ENCODE results near the gene BRME1. TPM values are rescaled to one million over a fixed set of nuclear protein-coding genes. Genes with fewer than 3 reads are reported as not detected.
"Not testable (repeated sequence)": the region's sequence is repeated elsewhere in the genome, so short reads cannot be mapped to it uniquely, and the experiment has no call there.

BRME1 gene
- total RNA-seq, 2 donors from 2014 or later: 3.7 TPM; not detected in 1

DNA sequence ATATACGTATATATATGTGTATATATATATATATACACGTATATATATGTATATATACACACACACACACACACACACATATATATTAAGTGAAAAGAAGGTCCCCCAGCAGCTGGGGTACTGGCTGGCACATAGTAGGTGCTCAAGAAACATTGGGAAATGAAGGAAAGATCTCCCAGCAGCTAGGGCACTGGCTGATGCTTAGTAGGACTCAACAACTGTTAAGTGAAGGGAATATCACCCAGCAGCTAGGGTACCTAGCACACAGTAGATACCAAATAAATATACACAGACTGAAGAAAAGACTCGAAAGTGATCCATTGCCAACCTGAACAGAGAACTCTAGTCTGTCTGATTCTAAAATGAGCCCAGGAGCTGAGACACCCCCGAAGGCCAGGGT, 20.1 kb upstream of the BRME1 start:
- H3K27ac ChIP-seq: no peak overlapping the region
- no peak for DNase-seq (ENCODE audit: low spot score)
- no peaks in the 10 kb centered on the region for H3K4me1 ChIP-seq (ENCODE audit: control insufficient read depth in 1 of 2, low read depth in 2 of 2)
- H3K36me3 ChIP-seq: peaks cover 34% of the 10 kb centered on the region
- ATAC-seq (ENCODE audit: insufficient number of reproducible peaks, low FRiP score, low read depth): no peak
- no peaks in the 10 kb centered on the region for H3K9me3 ChIP-seq
- no peaks in the 10 kb centered on the region for H3K27me3 ChIP-seq (replicated peaks; ENCODE audit: insufficient read depth)
- H3K4me3 ChIP-seq: no peak overlapping the region
- TF ChIP-seq, protein P1, sequence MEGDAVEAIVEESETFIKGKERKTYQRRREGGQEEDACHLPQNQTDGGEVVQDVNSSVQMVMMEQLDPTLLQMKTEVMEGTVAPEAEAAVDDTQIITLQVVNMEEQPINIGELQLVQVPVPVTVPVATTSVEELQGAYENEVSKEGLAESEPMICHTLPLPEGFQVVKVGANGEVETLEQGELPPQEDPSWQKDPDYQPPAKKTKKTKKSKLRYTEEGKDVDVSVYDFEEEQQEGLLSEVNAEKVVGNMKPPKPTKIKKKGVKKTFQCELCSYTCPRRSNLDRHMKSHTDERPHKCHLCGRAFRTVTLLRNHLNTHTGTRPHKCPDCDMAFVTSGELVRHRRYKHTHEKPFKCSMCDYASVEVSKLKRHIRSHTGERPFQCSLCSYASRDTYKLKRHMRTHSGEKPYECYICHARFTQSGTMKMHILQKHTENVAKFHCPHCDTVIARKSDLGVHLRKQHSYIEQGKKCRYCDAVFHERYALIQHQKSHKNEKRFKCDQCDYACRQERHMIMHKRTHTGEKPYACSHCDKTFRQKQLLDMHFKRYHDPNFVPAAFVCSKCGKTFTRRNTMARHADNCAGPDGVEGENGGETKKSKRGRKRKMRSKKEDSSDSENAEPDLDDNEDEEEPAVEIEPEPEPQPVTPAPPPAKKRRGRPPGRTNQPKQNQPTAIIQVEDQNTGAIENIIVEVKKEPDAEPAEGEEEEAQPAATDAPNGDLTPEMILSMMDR (IDR thresholded peaks at IDR 0.05): no peak

DNA sequence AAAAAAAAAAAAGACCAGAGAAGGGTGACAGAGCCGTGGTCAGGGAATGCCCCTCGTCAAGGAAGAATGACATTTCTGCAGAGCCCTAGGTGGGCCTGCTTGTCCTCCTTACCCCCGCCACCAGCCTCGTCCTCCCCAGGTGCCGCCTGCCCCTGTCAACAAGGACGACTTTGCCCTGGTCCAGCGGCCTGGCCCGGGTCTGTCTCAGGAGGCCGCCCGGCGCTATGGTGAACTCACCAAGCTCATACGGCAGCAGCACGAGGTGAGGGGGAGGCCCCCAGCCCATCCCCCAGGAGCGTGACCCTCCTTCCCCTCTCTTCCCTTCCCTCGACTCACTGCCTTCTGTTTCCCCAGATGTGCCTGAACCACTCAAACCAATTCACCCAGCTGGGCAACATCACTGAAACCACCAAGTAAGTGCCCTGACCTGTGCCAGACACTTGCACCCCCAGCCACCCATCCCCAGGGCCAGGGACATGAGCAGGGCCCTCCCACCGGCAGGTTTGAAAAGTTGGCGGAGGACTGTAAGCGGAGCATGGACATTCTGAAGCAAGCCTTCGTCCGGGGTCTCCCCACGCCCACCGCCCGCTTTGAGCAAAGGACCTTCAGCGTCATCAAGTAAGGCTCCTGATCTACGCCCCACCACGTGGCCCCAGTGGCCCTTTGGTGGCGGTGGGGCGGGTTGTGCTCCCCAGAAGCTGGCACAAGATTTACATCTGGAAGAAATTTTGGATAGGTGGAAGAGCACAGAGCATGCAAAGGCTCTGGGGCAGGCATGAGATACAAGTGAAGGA, 17.5 kb upstream of the BRME1 start:
- ATAC-seq (ENCODE audit: insufficient number of reproducible peaks, low FRiP score, low read depth) (no peak), DNase-seq (ENCODE audit: low spot score) (no peak)
- no peaks in the 10 kb centered on the region for H3K9me3 ChIP-seq
- no peaks in the 10 kb centered on the region for H3K4me1 ChIP-seq (ENCODE audit: control insufficient read depth in 1 of 2, low read depth in 2 of 2)
- no peaks in the 10 kb centered on the region for H3K27me3 ChIP-seq (replicated peaks; ENCODE audit: insufficient read depth)
- H3K36me3 ChIP-seq: peaks cover 46% of the 10 kb centered on the region
- no peak overlapping the region for H3K4me3 ChIP-seq
- TF ChIP-seq, protein P1 (IDR thresholded peaks at IDR 0.05): no peak
- no peak overlapping the region for H3K27ac ChIP-seq

DNA sequence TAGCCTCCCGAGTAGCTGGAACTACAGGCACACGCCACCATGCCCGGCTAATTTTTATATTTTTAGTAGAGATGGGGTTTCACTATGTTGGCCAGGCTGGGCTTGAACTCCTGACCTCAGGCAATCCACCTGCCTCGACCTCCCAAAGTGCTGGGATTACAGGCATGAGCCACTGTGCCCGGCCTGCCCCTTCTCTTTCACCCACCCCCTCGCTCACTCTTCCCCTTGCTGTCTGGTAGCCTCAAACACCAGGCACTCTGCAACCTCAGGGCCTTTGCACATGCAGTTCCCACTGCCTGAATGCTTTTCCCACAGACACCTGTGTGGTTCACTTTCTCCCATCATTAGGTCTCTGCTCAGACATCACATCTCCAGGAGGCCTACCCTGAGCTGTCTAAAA, 16.2 kb upstream of the BRME1 start:
- ATAC-seq (ENCODE audit: insufficient number of reproducible peaks, low FRiP score, low read depth); H3K9me3 ChIP-seq; H3K4me3 ChIP-seq; DNase-seq (ENCODE audit: low spot score); H3K4me1 ChIP-seq (ENCODE audit: control insufficient read depth in 1 of 2, low read depth in 2 of 2); H3K27ac ChIP-seq; H3K27me3 ChIP-seq (replicated peaks; ENCODE audit: insufficient read depth): not testable (repeated sequence)
- peaks cover 50% of the 10 kb centered on the region for H3K36me3 ChIP-seq

DNA sequence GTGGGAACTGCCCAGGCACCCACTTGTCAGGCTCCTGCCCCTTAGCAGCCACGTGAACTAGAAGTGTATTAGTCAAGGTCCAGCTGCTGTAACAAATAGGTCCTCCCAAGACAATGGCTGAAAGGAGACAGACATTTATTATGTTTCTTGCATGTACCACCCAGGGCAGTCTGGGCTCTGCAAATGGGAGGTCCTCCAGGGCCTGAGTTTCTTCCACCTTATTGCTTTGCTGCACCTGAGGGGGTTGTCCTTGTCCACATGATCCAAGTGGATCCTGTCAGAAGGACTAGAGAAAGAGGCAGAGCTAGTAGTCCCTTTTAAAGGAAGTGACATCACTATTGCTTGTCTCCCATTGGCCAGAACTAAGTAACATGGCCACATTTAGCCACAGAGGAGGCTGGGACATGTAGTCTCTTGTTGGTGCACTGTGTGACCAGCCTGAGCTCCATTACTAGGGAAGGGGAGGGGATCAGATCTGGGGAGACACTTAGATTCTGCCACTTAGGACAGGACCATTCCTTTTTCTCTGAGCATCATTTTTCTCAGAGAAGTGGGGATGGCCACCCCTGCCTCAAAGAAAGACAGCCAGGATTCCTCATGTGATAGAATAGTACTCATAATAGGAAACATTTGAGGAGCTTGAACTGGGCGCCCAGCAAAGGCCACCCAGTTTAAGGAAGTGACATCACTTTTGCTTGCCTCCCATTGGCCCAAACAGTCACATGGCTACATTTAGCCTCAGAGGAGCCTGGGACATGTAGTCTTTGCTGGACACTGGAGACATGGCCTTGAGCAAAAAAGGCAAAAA, 15.2 kb upstream of the BRME1 start:
- Histone ChIP-seq H3K27ac (no peak overlapping the region), H3K9me3 (no peaks in the 10 kb centered on the region), H3K27me3 (replicated peaks; ENCODE audit: insufficient read depth) (no peaks in the 10 kb centered on the region), H3K4me3 (no peak overlapping the region), H3K4me1 (ENCODE audit: control insufficient read depth in 1 of 2, low read depth in 2 of 2) (no peaks in the 10 kb centered on the region), H3K36me3 (peaks cover 50% of the 10 kb centered on the region)
- ATAC-seq (ENCODE audit: insufficient number of reproducible peaks, low FRiP score, low read depth): no peak
- DNase-seq (ENCODE audit: low spot score): no peak
- TF ChIP-seq, protein P1 (IDR thresholded peaks at IDR 0.05): no peak

DNA sequence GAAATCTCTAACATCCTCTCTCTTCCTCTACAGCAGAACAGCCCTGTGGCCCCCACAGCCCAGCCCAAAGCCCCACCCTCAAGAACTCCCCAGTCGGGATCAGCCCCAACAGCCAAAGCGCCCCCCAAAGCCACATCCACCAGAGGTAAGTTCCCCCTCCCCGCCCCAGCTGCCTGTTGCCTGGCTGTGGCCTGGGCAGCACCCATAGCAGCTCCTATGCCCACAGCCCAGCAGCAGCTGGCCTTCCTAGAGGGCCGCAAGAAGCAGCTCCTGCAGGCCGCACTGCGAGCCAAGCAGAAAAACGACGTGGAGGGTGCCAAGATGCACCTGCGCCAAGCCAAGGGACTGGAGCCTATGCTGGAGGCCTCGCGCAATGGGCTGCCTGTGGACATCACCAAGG, 14.6 kb upstream of the BRME1 start:
- TF ChIP-seq, protein P1 (IDR thresholded peaks at IDR 0.05): no peak
- no peaks in the 10 kb centered on the region for H3K9me3 ChIP-seq
- no peaks in the 10 kb centered on the region for H3K27me3 ChIP-seq (replicated peaks; ENCODE audit: insufficient read depth)
- DNase-seq (ENCODE audit: low spot score) (no peak), ATAC-seq (ENCODE audit: insufficient number of reproducible peaks, low FRiP score, low read depth) (no peak)
- H3K4me1 ChIP-seq (ENCODE audit: control insufficient read depth in 1 of 2, low read depth in 2 of 2): no peaks in the 10 kb centered on the region
- peaks cover 56% of the 10 kb centered on the region for H3K36me3 ChIP-seq
- no peak overlapping the region for H3K27ac ChIP-seq
- H3K4me3 ChIP-seq: no peak overlapping the region
